HFF-Myc (cell line): ENCODE data around the gene PLEKHG5.

ENCODE experiments used
- DNase-seq: peaks from one replicate; pipeline ENCODE4 v3.0.0-alpha.2; 2011; ENCODE audit warnings: low read depth; ENCODE audit errors: extremely low read depth
- H3K4me3 ChIP-seq: replicated peaks from 2 replicates; pipeline ENCODE4 v1.5.1; 2011; ENCODE audit warnings: low read depth, mild to moderate bottlenecking, control low read depth, low read length
- TF ChIP-seq, protein P1 (sequence below): IDR thresholded peaks from 2 replicates; pipeline ENCODE4 v1.5.1; 2012; ENCODE audit warnings: mild to moderate bottlenecking, low read depth, low read length, control low read depth; ENCODE audit errors: missing control alignments

Gene PLEKHG5

DNA sequence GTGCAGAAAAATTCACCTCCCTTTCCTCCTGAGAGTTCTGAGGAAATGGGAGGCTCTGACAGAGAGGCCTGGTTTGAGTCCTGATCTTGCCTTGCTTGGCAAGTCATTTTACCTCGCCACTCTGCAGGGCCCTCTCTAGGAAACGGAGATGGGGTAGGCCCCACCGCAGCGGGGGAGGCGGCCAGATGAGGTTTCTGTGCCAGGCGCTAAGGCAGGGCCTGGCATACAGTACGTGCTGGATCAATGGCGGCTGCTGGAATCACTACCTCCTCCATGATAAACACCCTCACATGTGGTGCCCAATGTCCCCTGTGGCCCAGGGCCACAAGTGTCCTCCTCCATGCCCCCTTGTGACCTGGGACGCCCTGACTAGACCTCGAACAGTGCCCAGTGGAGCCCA, 499 bp upstream of the PLEKHG5 start:
- no peak for DNase-seq
- H3K4me3 ChIP-seq: no peak overlapping the region
- TF ChIP-seq, protein P1, sequence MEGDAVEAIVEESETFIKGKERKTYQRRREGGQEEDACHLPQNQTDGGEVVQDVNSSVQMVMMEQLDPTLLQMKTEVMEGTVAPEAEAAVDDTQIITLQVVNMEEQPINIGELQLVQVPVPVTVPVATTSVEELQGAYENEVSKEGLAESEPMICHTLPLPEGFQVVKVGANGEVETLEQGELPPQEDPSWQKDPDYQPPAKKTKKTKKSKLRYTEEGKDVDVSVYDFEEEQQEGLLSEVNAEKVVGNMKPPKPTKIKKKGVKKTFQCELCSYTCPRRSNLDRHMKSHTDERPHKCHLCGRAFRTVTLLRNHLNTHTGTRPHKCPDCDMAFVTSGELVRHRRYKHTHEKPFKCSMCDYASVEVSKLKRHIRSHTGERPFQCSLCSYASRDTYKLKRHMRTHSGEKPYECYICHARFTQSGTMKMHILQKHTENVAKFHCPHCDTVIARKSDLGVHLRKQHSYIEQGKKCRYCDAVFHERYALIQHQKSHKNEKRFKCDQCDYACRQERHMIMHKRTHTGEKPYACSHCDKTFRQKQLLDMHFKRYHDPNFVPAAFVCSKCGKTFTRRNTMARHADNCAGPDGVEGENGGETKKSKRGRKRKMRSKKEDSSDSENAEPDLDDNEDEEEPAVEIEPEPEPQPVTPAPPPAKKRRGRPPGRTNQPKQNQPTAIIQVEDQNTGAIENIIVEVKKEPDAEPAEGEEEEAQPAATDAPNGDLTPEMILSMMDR: no peak

DNA sequence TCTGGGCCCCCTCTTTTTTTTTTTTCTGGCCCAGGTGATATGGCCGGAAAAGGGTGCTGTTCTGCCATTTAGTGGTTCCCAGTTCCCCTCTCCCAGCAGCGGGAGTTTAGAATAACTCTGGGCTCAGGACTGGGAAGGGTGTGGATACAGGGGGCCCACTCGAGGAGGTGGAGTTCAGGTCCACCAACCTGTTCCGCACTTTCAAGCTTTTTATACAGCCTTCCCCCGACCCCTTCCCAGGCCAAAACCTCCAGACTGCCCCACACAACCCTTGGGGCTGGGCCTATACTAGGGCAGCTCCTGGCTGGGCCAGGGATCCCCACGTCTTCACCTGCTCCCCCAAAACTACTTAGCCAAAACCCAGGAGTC, 402 bp downstream of the PLEKHG5 start:
- peak overlapping the region; percentile 87 for H3K4me3 ChIP-seq
- DNase-seq: no peak
- TF ChIP-seq, protein P1: no peak

DNA sequence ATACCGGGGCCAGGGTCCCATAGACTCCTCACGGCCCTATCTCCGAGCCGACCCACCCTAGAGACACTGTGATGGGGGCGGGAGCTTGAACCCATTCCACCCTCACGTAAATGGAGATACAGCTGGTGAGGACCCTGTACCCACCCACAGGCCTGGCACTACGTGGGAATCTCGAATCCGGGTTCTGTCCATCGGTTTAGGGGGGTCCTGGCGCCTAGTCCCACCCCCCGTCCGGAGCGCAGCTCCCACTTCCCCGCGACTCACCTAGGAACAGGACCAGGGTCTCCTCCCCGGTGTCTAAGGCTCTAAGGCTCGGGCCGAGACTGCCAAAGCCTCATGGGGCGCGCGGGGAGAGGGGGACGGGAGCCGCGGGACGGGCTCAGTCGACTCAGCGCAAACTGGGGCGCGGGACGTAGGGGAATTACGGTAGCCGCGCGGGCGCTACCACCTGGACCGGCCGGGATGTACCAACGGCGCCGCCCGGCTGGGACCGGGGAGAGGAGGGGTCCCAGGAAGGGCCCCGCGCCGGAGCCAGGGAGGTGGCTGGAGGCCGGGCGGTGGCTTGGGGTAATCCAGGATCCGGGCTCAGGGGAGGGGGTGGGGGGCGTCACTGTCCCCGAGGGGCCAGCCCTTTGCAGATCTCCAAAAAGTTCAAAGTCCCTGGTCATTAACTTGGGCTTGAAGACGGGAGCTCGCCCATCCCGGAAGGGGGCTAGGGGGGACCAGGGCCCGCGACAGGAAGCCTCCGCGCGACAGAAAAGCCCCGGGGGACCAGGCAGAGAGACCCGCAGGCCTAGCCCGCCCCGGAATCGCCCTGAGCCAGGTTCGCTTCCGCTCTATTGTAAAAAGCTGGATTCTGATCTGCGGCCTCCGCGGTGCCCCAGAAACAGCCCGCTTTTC, 1.0 kb downstream of the PLEKHG5 start:
- TF ChIP-seq, protein P1: no peak
- peak overlapping the region; percentile 87 for H3K4me3 ChIP-seq
- peak; percentile 39 for DNase-seq

DNA sequence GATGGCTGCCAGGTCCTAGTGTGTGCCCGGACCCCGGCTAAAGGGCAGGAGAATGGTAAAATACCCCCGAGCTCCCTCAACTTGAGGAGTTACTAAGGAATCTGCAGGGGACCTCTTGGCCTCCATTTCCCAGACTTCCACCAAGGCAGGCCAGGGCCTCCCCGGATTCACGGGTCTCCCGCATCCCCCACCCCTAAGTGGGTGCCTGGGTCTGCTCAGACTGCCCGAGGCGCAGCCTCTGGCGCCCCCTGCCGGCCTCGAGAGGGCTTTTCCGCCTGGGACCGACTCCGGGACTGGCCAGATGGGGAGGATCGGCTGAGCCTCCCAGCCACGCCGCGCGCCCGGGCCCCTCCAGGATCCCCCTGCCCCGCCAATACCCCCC, 1.7 kb downstream of the PLEKHG5 start:
- DNase-seq: peak; percentile 27
- TF ChIP-seq, protein P1: peak; percentile 94
- H3K4me3 ChIP-seq: peak overlapping the region; percentile 87

DNA sequence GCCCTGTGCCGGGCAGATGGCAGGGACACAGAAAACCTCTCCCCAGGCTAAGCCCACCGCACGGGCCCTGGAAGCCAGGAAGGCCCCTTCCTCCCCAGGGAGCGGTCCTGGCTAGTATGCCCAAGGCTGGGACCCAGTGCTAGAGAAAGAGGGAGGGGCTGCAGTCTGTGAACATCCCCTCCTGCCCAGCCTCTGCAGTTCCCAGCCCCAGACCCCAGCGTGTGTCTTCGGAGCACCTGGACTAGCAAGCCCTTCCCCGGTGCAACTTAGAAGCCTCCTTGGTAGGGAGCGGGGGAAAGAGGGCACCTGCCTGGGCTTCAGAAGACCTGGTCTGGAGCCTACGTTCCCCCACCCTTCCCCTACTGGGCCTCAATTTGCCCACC, 2.1 kb downstream of the PLEKHG5 start:
- TF ChIP-seq, protein P1: no peak
- no peak for DNase-seq
- peak overlapping the region; percentile 87; the same call in 1 of the 2 replicates for H3K4me3 ChIP-seq

DNA sequence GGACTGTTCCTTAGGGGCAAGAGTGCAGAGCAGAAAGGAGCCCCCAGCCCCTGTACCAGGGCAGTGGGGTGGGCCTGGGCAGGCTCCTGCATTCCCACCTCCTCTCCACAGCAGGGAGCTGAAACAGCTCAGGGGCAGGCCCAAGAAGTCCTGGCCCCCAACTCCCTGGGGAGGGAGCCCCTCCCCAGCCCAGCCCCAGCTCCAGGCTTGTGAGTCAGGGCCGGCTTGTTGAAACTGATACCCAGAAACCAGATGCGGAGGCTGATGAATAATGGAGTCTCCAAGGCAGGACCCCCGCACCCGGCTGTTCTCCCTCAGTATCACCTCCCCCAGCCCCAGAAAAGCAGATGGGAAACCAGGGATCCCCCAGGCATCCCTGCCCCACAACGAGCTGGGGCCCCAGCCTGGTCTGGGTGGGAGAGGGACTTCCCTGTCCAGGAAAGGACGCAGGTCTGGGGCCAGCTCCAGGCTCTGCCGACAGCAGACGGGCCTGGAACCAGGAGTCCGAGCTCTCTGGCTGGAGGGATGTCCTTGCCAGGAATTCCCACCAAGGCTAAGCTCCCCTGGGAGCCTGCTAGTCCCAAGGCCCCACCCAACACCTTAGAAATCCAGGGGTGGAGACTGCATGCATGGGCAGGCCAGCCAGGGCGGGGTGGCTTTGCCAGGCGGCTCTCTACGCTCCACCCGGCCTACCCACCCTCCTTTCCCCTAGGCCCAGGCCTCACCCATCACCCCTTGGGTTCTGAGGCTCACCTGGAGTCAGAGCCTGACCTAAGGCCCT, 2.7 kb downstream of the PLEKHG5 start:
- TF ChIP-seq, protein P1: no peak
- H3K4me3 ChIP-seq: no peak overlapping the region
- no peak for DNase-seq
